AG04449 (cell line): Measurements from ENCODE around the gene TFF2.

ENCODE experiments used
- CTCF ChIA-PET: fragments of 350-600 bp; formaldehyde crosslinking; extraction: SDS; loops from one replicate; lab custom pipeline; 2021; ENCODE audit warnings: antibody characterized with exemption; lab: Yijun Ruan, JAX
- POLR2A ChIA-PET: fragments of 400-600, 350-600 bp; formaldehyde crosslinking; extraction: SDS; loops from one replicate; lab custom pipeline; 2020; ENCODE audit warnings: antibody characterized with exemption, inconsistent platforms; lab: Yijun Ruan, JAX
- DNase-seq: peaks from one replicate; pipeline ENCODE4 v3.0.0-alpha.2; 2010; ENCODE audit warnings: low read depth, low spot score
- H3K4me3 ChIP-seq: 2 replicates; pipeline ENCODE4 v1.5.1; 2011; ENCODE audit warnings: low read depth, mild to moderate bottlenecking, control low read depth, low read length
- TF ChIP-seq, protein P1 (sequence below): IDR thresholded peaks from one replicate; pipeline ENCODE4 v1.5.1; 2011; ENCODE audit warnings: mild to moderate bottlenecking, moderate library complexity, low read length, control low read depth, inconsistent platforms; ENCODE audit not compliant: insufficient read depth; ENCODE audit errors: missing control alignments

Gene TFF2

DNA sequence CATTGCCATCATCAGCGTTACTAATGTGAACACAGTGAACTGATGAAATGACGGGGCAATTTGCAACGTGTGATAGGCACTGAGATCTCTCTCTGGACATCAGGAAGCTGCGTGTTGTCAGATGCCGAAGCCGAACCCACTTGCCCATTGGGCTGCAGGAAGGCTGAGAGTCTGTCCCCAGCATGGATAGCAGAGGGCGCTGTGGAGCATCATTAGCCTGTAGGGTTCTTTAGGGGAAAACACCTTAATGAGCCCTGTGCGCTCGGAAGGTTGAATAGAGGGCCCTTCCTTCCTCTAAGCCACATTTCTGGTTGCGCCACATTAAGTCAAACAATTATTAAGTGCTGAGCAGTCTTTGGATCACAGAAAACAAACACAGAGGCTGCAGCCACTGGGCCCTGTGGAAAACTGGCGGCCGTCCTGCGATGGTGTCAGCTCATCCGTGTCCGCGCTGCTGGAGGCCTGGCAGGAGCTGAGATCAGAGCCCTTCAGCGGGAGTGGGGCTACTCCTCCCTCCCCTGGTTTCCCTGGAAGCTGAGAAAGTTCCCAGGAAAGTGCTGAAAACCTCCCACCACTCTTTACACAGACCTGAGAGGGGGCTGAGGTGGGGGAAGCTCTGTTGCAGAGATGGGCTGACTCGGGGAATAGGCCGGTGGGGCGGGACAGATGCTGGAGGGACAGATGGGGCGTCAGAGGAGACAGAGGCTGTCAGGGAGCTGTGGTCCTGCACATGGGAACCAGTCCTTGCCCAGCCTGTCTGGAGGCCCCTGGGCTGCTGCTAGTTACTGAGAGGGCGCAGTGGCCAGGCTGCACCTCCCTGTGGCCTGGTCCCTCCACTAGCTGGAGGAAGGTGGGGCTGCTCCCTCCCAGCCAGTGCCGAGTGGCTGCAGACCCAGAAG, 12.7 kb downstream of the TFF2 start:
- no peak for DNase-seq
- ChIA-PET POLR2A (no interaction called here), CTCF (no interaction called here)
- TF ChIP-seq, protein P1, sequence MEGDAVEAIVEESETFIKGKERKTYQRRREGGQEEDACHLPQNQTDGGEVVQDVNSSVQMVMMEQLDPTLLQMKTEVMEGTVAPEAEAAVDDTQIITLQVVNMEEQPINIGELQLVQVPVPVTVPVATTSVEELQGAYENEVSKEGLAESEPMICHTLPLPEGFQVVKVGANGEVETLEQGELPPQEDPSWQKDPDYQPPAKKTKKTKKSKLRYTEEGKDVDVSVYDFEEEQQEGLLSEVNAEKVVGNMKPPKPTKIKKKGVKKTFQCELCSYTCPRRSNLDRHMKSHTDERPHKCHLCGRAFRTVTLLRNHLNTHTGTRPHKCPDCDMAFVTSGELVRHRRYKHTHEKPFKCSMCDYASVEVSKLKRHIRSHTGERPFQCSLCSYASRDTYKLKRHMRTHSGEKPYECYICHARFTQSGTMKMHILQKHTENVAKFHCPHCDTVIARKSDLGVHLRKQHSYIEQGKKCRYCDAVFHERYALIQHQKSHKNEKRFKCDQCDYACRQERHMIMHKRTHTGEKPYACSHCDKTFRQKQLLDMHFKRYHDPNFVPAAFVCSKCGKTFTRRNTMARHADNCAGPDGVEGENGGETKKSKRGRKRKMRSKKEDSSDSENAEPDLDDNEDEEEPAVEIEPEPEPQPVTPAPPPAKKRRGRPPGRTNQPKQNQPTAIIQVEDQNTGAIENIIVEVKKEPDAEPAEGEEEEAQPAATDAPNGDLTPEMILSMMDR = peak; percentile 36
- H3K4me3 ChIP-seq = no peak overlapping the region

DNA sequence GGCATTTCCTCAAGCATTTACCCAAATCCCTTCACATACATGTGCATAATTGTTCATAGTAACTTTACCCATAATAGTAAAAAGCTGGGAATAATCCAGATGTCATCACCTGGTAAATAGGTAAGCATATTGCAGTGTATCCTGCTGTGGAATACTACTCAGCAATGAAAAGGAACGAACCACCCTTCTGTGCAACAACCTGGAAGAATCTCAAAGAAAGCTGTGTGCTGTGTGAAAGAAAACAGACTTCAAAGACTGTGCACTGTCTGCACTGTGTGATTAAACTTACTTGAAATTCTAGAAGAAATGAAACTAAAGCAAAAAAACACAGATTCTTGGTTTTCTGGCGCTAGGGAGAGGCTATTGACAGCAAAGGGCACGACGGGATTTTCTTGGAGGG, 13.5 kb downstream of the TFF2 start:
- CTCF ChIA-PET = no interaction called here
- TF ChIP-seq, protein P1 = no peak
- H3K4me3 ChIP-seq = no peak overlapping the region
- POLR2A ChIA-PET = no interaction called here
- DNase-seq = no peak

- no peak overlapping the region for H3K4me3 ChIP-seq
- ChIA-PET POLR2A (no interaction called here), CTCF (no interaction called here)
- TF ChIP-seq, protein P1 = no peak
- no peak for DNase-seq
Observed at GRCh38 chr21:42336054-42336453, 14.7 kb downstream of the TFF2 start.

DNA sequence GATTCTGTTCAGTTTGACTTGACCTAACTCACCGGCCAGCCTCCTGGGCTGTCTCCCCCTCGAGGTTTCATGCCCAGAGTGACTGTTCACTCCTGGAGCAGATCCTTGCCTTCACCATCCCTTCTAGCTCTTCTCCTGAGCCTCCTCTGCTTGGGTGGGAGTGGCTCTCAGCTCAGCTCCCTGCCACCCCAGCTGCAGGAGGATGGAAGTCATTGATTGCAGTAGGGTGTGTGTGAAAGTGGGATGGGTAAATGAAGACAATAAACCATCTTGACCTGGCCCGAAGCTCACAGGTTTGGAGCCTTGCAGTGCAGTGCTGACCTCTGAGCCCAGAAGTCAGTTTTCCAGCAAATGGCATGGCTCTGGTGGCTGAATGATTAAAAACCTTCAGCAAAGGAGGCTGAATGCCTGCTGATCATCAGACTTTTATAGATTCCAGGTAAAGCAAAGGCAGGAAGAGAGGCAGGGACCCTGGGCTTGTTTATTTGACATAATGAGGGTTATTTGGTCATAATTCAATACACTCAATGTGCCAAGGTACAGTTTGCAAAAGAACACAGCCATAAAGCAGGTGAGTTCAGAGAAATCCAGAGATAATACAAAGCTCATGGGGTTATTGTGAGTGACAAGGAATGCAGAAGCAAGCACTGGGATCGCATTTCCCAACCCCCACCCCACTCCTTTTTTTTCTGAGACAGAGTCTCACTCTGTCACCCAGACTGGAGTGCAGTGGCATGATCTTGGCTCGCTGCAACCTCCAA, 18.1 kb downstream of the TFF2 start:
- TF ChIP-seq, protein P1 = no peak
- ChIA-PET POLR2A (no interaction called here), CTCF (no interaction called here)
- no peak overlapping the region for H3K4me3 ChIP-seq
- no peak for DNase-seq

- CTCF ChIA-PET = no interaction called here
- POLR2A ChIA-PET = no interaction called here
- TF ChIP-seq, protein P1 = no peak
Observed at GRCh38 chr21:42331660-42332059, 19.1 kb downstream of the TFF2 start.

More at GRCh38 chr21:42331660-42332059, 19.1 kb downstream of the TFF2 start:
- no peak for DNase-seq
- H3K4me3 ChIP-seq = no peak overlapping the region
